Suppressor macrophage treated with lipopolysaccharide for 4 hours (primary cell): Measurements from ENCODE around the gene OR4C16.

ENCODE experiments used
- DNase-seq: peaks from one replicate; pipeline ENCODE4 v3.0.0-alpha.2; 2020

OR4C16 gene, protein sequence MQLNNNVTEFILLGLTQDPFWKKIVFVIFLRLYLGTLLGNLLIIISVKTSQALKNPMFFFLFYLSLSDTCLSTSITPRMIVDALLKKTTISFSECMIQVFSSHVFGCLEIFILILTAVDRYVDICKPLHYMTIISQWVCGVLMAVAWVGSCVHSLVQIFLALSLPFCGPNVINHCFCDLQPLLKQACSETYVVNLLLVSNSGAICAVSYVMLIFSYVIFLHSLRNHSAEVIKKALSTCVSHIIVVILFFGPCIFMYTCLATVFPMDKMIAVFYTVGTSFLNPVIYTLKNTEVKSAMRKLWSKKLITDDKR

DNA sequence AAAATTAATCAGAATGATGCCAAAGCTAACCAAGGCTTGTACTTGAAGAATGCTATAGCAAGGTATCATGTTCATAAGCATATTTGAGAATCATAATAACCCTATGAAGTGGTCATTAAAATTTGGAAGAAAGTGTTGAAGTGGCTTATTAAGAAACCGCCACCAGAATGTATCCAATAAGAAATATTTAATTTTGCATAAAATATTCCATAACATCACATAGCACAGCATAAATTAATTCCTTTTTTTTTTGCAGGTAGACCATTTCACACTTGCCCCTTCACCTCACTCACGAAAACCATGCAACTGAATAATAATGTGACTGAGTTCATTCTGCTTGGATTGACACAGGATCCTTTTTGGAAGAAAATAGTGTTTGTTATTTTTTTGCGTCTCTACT, at the start of gene OR4C16:
Gene OR4C16 (plus strand): TSS at position 301 of the 400 bp plus-strand sequence. CDS start 0 bp downstream, at position 301.
- no peak for DNase-seq

DNA sequence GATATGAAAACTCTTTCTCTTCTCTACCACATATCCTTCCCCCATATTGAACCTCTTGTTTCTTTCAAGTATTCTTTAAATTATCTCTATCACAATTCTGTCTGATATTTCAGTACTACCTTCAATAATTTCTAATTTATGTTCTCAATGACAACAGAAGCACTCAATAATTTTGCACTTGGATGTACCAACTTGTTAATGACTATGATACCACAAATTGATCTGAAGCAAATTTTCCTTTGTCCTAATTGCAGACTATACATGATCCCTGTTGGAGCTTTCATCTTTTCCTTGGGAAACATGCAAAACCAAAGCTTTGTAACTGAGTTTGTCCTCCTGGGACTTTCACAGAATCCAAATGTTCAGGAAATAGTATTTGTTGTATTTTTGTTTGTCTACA, 17.8 kb upstream of the OR4C16 start, which contains the start of gene OR4C15:
Gene OR4C15 (plus strand): TSS at position 301 of the 400 bp plus-strand sequence. CDS start 0 bp downstream, at position 301.
- no peak for DNase-seq

DNA sequence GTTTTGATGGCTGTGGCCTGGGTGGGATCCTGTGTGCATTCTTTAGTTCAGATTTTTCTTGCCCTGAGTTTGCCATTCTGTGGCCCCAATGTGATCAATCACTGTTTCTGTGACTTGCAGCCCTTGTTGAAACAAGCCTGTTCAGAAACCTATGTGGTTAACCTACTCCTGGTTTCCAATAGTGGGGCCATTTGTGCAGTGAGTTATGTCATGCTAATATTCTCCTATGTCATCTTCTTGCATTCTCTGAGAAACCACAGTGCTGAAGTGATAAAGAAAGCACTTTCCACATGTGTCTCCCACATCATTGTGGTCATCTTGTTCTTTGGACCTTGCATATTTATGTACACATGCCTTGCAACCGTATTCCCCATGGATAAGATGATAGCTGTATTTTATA, 620 bp downstream of the OR4C16 start:
- DNase-seq = no peak

DNA sequence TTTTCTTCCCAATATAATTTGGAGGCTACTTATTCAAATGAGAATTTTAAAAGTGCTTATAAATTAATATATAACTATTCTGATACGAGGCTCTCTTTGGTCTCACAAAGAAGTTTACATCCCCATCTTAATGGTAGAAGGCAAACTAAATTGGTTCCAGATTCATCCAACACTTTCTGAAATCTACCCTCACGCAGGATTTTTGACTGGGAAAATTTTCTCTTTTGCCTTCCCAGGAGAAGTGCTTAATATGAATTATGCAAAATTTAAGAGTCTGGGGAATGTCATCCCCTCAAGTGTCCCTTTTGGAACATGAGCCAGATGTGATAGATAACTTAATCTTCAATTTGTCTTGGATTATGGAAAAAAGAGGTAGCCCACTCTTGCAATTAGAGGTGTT, 35.6 kb downstream of the OR4C16 start, which contains the start of gene OR4C11:
Gene OR4C11 (minus strand): TSS at position 101 of the 400 bp plus-strand sequence. CDS start 3,272 bp downstream, outside the sequence.
- DNase-seq = no peak
